K562 (cell line): ENCODE measurements around the gene PRSS8. TPM values are rescaled to one million over a fixed set of nuclear protein-coding genes. Genes with fewer than 3 reads are reported as not detected.

Source experiments
- ATAC-seq: fragments of 200-7000 bp; cut with Tn5 transposase; 3 replicates; pipeline ENCODE4 v1.9.1; 2020; ENCODE audit warnings: moderate library complexity
- BruUV-seq: library from RNA; stranded (reverse); fragments of 400-500 nt; replicated peaks from 2 replicates; lab custom pipeline; 2021; lab: Mats Ljungman, UMichigan
- CTCF ChIA-PET: fragments of 300-600 bp; formaldehyde crosslinking; extraction: SDS; loops from one replicate; lab custom pipeline; 2021; ENCODE audit warnings: low intra/inter-chr PET ratio; lab: Yijun Ruan, JAX
- POLR2A ChIA-PET: fragments of 300-600, 350-650 bp; sonication (Branson Sonifier 250); formaldehyde crosslinking; extraction: SDS; loops from one replicate; lab custom pipeline; 2021; ENCODE audit warnings: antibody characterized with exemption, inconsistent platforms; lab: Yijun Ruan, JAX
- DNase-seq, 4 experiments: peaks; one replicate each; pipeline versions ENCODE4 v3.0.0 to v3.0.0-alpha.2; 2011 to 2018; ENCODE audit warnings: low spot score in 3 of 4, mixed read lengths in 3 of 4; ENCODE audit errors: extremely low read depth in 1 of 4
- FAIRE-seq: peaks from 2 replicates; lab custom pipeline; 2011; peaks lifted over from hg19 to GRCh38; lab: Jason Lieb, UNC
- H2AFZ ChIP-seq: 2 replicates; pipeline ENCODE4 v1.6.0; 2011; ENCODE audit warnings: low read depth, low read length, control low read depth, inconsistent platforms
- H3K27ac ChIP-seq: fragments of 200-600 bp; 3 replicates; pipeline ENCODE4 v1.8.0; 2011; ENCODE audit warnings: low read depth, mild to moderate bottlenecking, control low read depth, inconsistent platforms, low read length, moderate library complexity, mixed read lengths; ENCODE audit errors: extremely low read depth
- H3K27me3 ChIP-seq, 2 experiments: fragments of 300-600 bp in 1 of 2; 2 replicates in 1 of 2; 3 replicates in 1 of 2; pipeline versions ENCODE4 v1.6.0 to v1.8.0; 2011; ENCODE audit warnings: inconsistent platforms in 2 of 2, low read length in 2 of 2, mild to moderate bottlenecking in 1 of 2, mixed read lengths in 1 of 2, moderate library complexity in 1 of 2; ENCODE audit not compliant: control insufficient read depth in 2 of 2, insufficient read depth in 2 of 2
- H3K36me3 ChIP-seq: fragments of 300-600 bp; 3 replicates; pipeline ENCODE4 v1.8.0; 2011; ENCODE audit warnings: mild to moderate bottlenecking, low read length, inconsistent platforms; ENCODE audit not compliant: control insufficient read depth, insufficient read depth
- H3K4me1 ChIP-seq, 2 experiments: fragments of 200-600 bp in 1 of 2; replicated peaks in 1 of 2; 2 replicates in 1 of 2; 3 replicates in 1 of 2; pipeline versions ENCODE4 v1.5.1 to v1.8.0; 2011; ENCODE audit warnings: inconsistent platforms in 2 of 2, low read length in 2 of 2, mild to moderate bottlenecking in 1 of 2, mixed read lengths in 1 of 2, moderate library complexity in 1 of 2; ENCODE audit not compliant: control insufficient read depth in 2 of 2, insufficient read depth in 2 of 2
- H3K4me2 ChIP-seq: 2 replicates; pipeline ENCODE4 v1.6.1; 2011; ENCODE audit warnings: low read length, control low read depth, inconsistent platforms, mixed read lengths; ENCODE audit not compliant: insufficient read depth
- H3K4me3 ChIP-seq: fragments of 200-600 bp; sonication (generic), shearing (Covaris generic); 2 replicates; pipeline ENCODE4 v1.5.1; 2016; ENCODE audit warnings: control low read depth, inconsistent platforms
- H3K79me2 ChIP-seq: fragments of 200-600 bp; 3 replicates; pipeline ENCODE4 v1.8.0; 2011; ENCODE audit warnings: low read length, inconsistent platforms; ENCODE audit not compliant: control insufficient read depth, insufficient read depth
- H3K9ac ChIP-seq, 2 experiments: 2 replicates each; pipeline versions ENCODE4 v1.6.0 to v1.6.1; 2011; ENCODE audit warnings: low read depth in 2 of 2, low read length in 2 of 2, control low read depth in 1 of 2, inconsistent platforms in 1 of 2, mild to moderate bottlenecking in 1 of 2, mixed read lengths in 1 of 2; ENCODE audit not compliant: insufficient read depth in 1 of 2
- H3K9me1 ChIP-seq: one replicate; pipeline ENCODE4 v1.6.0; 2011; ENCODE audit warnings: inconsistent platforms, mild to moderate bottlenecking, low read length, moderate library complexity; ENCODE audit not compliant: control insufficient read depth, insufficient read depth
- H3K9me3 ChIP-seq: replicated peaks from 2 replicates; pipeline ENCODE4 v1.5.1; 2011; ENCODE audit warnings: low read depth, low read length, inconsistent platforms; ENCODE audit not compliant: control insufficient read depth, insufficient read depth
- H4K20me1 ChIP-seq: replicated peaks from 2 replicates; pipeline ENCODE4 v1.6.1; 2011; ENCODE audit warnings: low read length, inconsistent platforms, mixed read lengths; ENCODE audit not compliant: control insufficient read depth, insufficient read depth
- ATF7 ChIP-seq: fragments of 450-650 bp; IDR thresholded peaks from 2 replicates; pipeline ENCODE4 v1.7.1; 2014; ENCODE audit warnings: mild to moderate bottlenecking, moderate library complexity
- HMG20B ChIP-seq: fragments of 250-450 bp; sonication (Bioruptor Pico); IDR thresholded peaks from 2 replicates; pipeline ENCODE4 v1.5.0; 2021; ENCODE audit warnings: mild to moderate bottlenecking
- HMGN3 ChIP-seq: IDR thresholded peaks from 2 replicates; pipeline ENCODE4 v1.6.1; 2011; ENCODE audit warnings: borderline replicate concordance, low read depth, mild to moderate bottlenecking, mixed read lengths, low read length; ENCODE audit not compliant: insufficient read length; ENCODE audit errors: extremely low read depth
- KAT7 ChIP-seq: sonication (generic); formaldehyde crosslinking; IDR thresholded peaks from 2 replicates; pipeline ENCODE4 v1.8.0; 2022; ENCODE audit warnings: missing genetic modification reagents, mild to moderate bottlenecking, borderline replicate concordance
- KLF16 ChIP-seq: IDR thresholded peaks from 2 replicates; pipeline ENCODE4 v1.6.1; 2016; ENCODE audit warnings: antibody characterized with exemption
- NELFE ChIP-seq: IDR thresholded peaks from 2 replicates; pipeline ENCODE4 v1.6.1; 2011; ENCODE audit warnings: mild to moderate bottlenecking; ENCODE audit not compliant: insufficient read depth, insufficient read length
- PRPF4 ChIP-seq: fragments of 200-400 bp; formaldehyde crosslinking; IDR thresholded peaks from one replicate; pipeline ENCODE4 v1.6.1; 2017; ENCODE audit warnings: low read length, low read depth, mild to moderate bottlenecking; ENCODE audit not compliant: insufficient read depth, poor library complexity, severe bottlenecking
- RBFOX2 ChIP-seq: fragments of 200-400 bp; formaldehyde crosslinking; IDR thresholded peaks from 2 replicates; pipeline ENCODE4 v1.6.1; 2017; ENCODE audit warnings: low read depth, mild to moderate bottlenecking, low read length, moderate library complexity
- RBM25 ChIP-seq: fragments of 200-400 bp; formaldehyde crosslinking; IDR thresholded peaks from 2 replicates; pipeline ENCODE4 v1.6.1; 2018; ENCODE audit warnings: low read length, low read depth, moderate library complexity; ENCODE audit not compliant: severe bottlenecking
- RBM39 ChIP-seq: fragments of 200-400 bp; formaldehyde crosslinking; optimal IDR thresholded peaks from 2 replicates; pipeline ENCODE3; 2018; ENCODE audit warnings: low read depth, low read length
- RFX5 ChIP-seq: IDR thresholded peaks from 2 replicates; pipeline ENCODE4 v1.6.1; 2011; ENCODE audit warnings: low read depth, mild to moderate bottlenecking, improper control_type of control experiment, low read length
- SMAD4 ChIP-seq: fragments of 250-450 bp; sonication (Bioruptor Pico); conservative IDR thresholded peaks from 2 replicates; pipeline ENCODE4 v1.8.0; 2021; ENCODE audit warnings: inconsistent platforms, mild to moderate bottlenecking, moderate library complexity
- USF1 ChIP-seq: sonication (generic); formaldehyde crosslinking; IDR thresholded peaks from 2 replicates; pipeline ENCODE4 v1.9.0; 2022; ENCODE audit warnings: mild to moderate bottlenecking, missing genetic modification reagents
- ZNF3 ChIP-seq: fragments of 250-450 bp; sonication (Bioruptor Pico); IDR thresholded peaks from 2 replicates; pipeline ENCODE4 v1.5.0; 2021; ENCODE audit warnings: mild to moderate bottlenecking, moderate library complexity
- ZNF354B ChIP-seq: fragments of 250-450 bp; sonication (Bioruptor Pico); IDR thresholded peaks from 2 replicates; pipeline ENCODE4 v1.4.0; 2020
- ZNF589 ChIP-seq: fragments of 200-800 bp; sonication (Bioruptor generic); IDR thresholded peaks from 2 replicates; pipeline ENCODE4 v1.6.1; 2016; ENCODE audit warnings: low read depth, missing genetic modification characterization, missing compliant biosample characterization
- WGBS: fragments of 100-300 bp; shearing (Covaris generic); methylation state at CpG from one replicate; pipeline ENCODE4 v1.1.6; 2016; ENCODE audit warnings: low coverage, mixed read lengths; ENCODE audit not compliant: insufficient coverage; ENCODE audit errors: missing lambda C conversion rate; 5-methylcytosine and 5-hydroxymethylcytosine counted together
- in situ Hi-C: fragments of 300-500 bp; cut with MboI; formaldehyde crosslinking; loops from 4 replicates; pipeline ENCODE4 v1.15.0; 2018; ENCODE audit warnings: inconsistent platforms, mixed read lengths
- intact Hi-C: fragments of 100-400 bp; cut with micrococcal nuclease; formaldehyde crosslinking; loops from 2 replicates; pipeline ENCODE4 v1.14.2; 2022
- polyA plus RNA-seq, 8 experiments: library from polyadenylated mRNA; depleted of rRNA in 4 of 8; stranded (reverse) in 5 of 8; unstranded in 3 of 8; fragments of >200 nt; fragmentation: Nextera tagmentation in 2 of 8; fragmentation: Illumina TruSeq in 1 of 8; extraction: Ambion mirVana in 2 of 8; extraction: Trizol in 1 of 8; gene quantifications; 2 replicates each; pipeline versions ENCODE4 v1.2.1 to v1.2.3, GENCODE V29; 2011 to 2014; ENCODE audit warnings: inconsistent platforms in 1 of 8, missing spikeins in 1 of 8
- total RNA-seq, 7 experiments: library from RNA; depleted of rRNA in 6 of 7; stranded (reverse); fragments of >200 nt in 6 of 7; fragmentation: Illumina TruSeq in 2 of 7; extraction: Trizol in 2 of 7; gene quantifications; 2 replicates each; pipeline versions ENCODE4 v1.2.1 to v1.2.3, GENCODE V29; 2011 to 2021; ENCODE audit warnings: low replicate concordance in 1 of 7
- TF ChIP-seq, protein P1 (sequence below): fragments of 250-450 bp; sonication (Bioruptor Pico); IDR thresholded peaks from 2 replicates; pipeline ENCODE4 v1.8.0; 2021; ENCODE audit warnings: mild to moderate bottlenecking, moderate library complexity
- TF ChIP-seq, protein P2 (sequence below): fragments of 450-650 bp; IDR thresholded peaks from 2 replicates; pipeline ENCODE4 v1.6.1; 2016; ENCODE audit warnings: mild to moderate bottlenecking

PRSS8 gene
- total and polyA plus RNA-seq, 9 of the 15 experiments (the other 6 are each of a cell fraction or from before 2014, with no cell fraction given): 0.25 to 3.9 (median 1.3) TPM; not detected in 1

DNA sequence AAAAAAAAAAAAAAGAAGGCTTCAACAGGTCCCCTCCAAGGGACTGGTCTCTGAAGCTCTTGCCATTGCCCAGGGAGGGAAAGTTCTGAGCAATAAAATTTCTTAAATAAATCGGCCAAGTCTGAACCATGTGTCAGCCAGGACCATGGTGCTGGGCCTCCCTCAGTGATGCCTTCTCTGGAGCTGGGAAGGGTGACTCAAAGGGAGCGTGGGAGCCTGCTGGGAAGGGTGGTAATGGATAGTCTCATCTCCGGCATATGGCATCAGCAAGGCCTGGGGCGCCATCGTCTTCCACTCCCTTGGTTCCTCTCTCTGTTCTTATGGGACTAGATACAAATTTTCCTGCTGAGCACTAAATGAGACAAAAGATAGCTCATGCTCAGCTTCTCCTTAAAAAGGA is 43.2 kb downstream of the PRSS8 start (continued):
- TF ChIP-seq, protein P1, sequence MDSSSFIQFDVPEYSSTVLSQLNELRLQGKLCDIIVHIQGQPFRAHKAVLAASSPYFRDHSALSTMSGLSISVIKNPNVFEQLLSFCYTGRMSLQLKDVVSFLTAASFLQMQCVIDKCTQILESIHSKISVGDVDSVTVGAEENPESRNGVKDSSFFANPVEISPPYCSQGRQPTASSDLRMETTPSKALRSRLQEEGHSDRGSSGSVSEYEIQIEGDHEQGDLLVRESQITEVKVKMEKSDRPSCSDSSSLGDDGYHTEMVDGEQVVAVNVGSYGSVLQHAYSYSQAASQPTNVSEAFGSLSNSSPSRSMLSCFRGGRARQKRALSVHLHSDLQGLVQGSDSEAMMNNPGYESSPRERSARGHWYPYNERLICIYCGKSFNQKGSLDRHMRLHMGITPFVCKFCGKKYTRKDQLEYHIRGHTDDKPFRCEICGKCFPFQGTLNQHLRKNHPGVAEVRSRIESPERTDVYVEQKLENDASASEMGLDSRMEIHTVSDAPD (CRISPR knock-in tag): no peak
- TF ChIP-seq ZNF354B (CRISPR knock-in tag): no peak
- TF ChIP-seq KAT7 (CRISPR knock-in tag): no peak
- no peak for TF ChIP-seq KLF16

- Histone ChIP-seq H2AFZ (no peak overlapping the region), H4K20me1 (peaks cover 8% of the 10 kb centered on the region; the same call in 1 of the 2 replicates), H3K4me2 (no peak overlapping the region), H3K4me1 (peaks cover 14 to 53% of the 10 kb centered on the region in 2 experiments; a peak in 4 of 5 replicates), H3K4me3 (no peak overlapping the region), H3K9ac (peak overlapping the region in 1 of 2 experiments; percentile 73; a peak in 2 of 4 replicates), H3K9me1 (peaks cover 4% of the 10 kb centered on the region), H3K79me2 (peaks cover 22% of the 10 kb centered on the region), H3K27me3 (no peaks in the 10 kb centered on the region), H3K27ac (no peak overlapping the region), H3K36me3 (peaks cover 39% of the 10 kb centered on the region; the same call in 2 of the 3 replicates), H3K9me3 (0 out of 2 replicates have a peak, but pooled peaks cover 2% of the 10 kb centered on the region)
- BruUV-seq: no TSS peak
- TF ChIP-seq RBM39: no peak
- no peak for TF ChIP-seq RBM25
- TF ChIP-seq ZNF3 (CRISPR knock-in tag): no peak
- TF ChIP-seq PRPF4: no peak
- TF ChIP-seq HMG20B: no peak
- TF ChIP-seq RBFOX2: no peak
- no peak for TF ChIP-seq ZNF589 (CRISPR knock-in tag)
- TF ChIP-seq HMGN3: no peak
- no peak for TF ChIP-seq NELFE
- TF ChIP-seq SMAD4: no peak
- TF ChIP-seq ATF7: no peak
- TF ChIP-seq RFX5: no peak
- no peak for TF ChIP-seq USF1 (CRISPR knock-in tag)
- TF ChIP-seq, protein P2, sequence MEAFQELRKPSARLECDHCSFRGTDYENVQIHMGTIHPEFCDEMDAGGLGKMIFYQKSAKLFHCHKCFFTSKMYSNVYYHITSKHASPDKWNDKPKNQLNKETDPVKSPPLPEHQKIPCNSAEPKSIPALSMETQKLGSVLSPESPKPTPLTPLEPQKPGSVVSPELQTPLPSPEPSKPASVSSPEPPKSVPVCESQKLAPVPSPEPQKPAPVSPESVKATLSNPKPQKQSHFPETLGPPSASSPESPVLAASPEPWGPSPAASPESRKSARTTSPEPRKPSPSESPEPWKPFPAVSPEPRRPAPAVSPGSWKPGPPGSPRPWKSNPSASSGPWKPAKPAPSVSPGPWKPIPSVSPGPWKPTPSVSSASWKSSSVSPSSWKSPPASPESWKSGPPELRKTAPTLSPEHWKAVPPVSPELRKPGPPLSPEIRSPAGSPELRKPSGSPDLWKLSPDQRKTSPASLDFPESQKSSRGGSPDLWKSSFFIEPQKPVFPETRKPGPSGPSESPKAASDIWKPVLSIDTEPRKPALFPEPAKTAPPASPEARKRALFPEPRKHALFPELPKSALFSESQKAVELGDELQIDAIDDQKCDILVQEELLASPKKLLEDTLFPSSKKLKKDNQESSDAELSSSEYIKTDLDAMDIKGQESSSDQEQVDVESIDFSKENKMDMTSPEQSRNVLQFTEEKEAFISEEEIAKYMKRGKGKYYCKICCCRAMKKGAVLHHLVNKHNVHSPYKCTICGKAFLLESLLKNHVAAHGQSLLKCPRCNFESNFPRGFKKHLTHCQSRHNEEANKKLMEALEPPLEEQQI: no peak
- no peak for DNase-seq
- in situ Hi-C loops: no loop called here
- 57% methylated on average over 2 of the region's 2 CpGs for WGBS
- FAIRE-seq: no peak
- CTCF ChIA-PET: no interaction called here
- intact Hi-C loops: loop anchor here (10.0 kb wide), 1 partner anchor 136 kb away; the partner anchor contains the start of gene SETD1A
- no peak for ATAC-seq
- POLR2A ChIA-PET: interaction anchor here (0.6 to 3.1 kb wide), 4 partner anchors 13 to 90 kb away, joined by 3 to 16 read pairs (median 4); partner anchors contain the start of genes FUS, ZNF646 and ZNF668
These were observed 45.0 kb downstream of the PRSS8 start for GRCh38 chr16:31090540-31090939.
